ELR (cell line): ENCODE data around the gene ANKRD39.
"Not testable (repeated sequence)": the region's sequence is repeated elsewhere in the genome, so short reads cannot be mapped to it uniquely, and the experiment has no call there.

Experiments used
- DNase-seq: peaks from one replicate; pipeline ENCODE4 v3.0.0-alpha.2; 2015; ENCODE audit warnings: low read depth

Gene ANKRD39

GRCh38 chr2:96870626-96871255 is 12.9 kb upstream of the ANKRD39 start:
- no peak for DNase-seq

GRCh38 chr2:96869822-96870625 is 12.2 kb upstream of the ANKRD39 start, which contains the start of gene SEMA4C:
SEMA4C (minus strand) TSS chr2:96870080; CDS start chr2:96867886, 2,194 bp downstream.
- DNase-seq: peak; percentile 53

- DNase-seq: peak; percentile 56
Measured at GRCh38 chr2:96869281-96869821, 11.5 kb upstream of the ANKRD39 start.

GRCh38 chr2:96868555-96869280 is 10.9 kb upstream of the ANKRD39 start:
- DNase-seq: peak; percentile 92

GRCh38 chr2:96867756-96868554 is 10.1 kb upstream of the ANKRD39 start:
- peak; percentile 32 for DNase-seq

- no peak for DNase-seq
Measured at GRCh38 chr2:96866986-96867755, 9.4 kb upstream of the ANKRD39 start.

GRCh38 chr2:96866586-96866985 is 8.8 kb upstream of the ANKRD39 start:
- no peak for DNase-seq

GRCh38 chr2:96866149-96866548 is 8.3 kb upstream of the ANKRD39 start:
- DNase-seq: no peak

GRCh38 chr2:96865654-96866053 is 7.8 kb upstream of the ANKRD39 start:
- no peak for DNase-seq

- no peak for DNase-seq
Measured at GRCh38 chr2:96864343-96865091, 6.7 kb upstream of the ANKRD39 start.

- DNase-seq: no peak
Measured at GRCh38 chr2:96863575-96864342, 5.9 kb upstream of the ANKRD39 start.

GRCh38 chr2:96863056-96863455 is 5.2 kb upstream of the ANKRD39 start:
- not testable (repeated sequence) for DNase-seq

GRCh38 chr2:96861074-96861473 is 3.3 kb upstream of the ANKRD39 start:
- DNase-seq: no peak

- no peak for DNase-seq
Measured at GRCh38 chr2:96860065-96861029, 2.5 kb upstream of the ANKRD39 start.

GRCh38 chr2:96859681-96860064 is 1.9 kb upstream of the ANKRD39 start:
- no peak for DNase-seq

- DNase-seq: no peak
Measured at GRCh38 chr2:96859099-96859649, 1.4 kb upstream of the ANKRD39 start.

- DNase-seq: peak; percentile 68
Measured at GRCh38 chr2:96856776-96857666, 795 bp downstream of the ANKRD39 start.
